Measurements from ENCODE around the gene CRACR2A.

The CRACR2A gene

DNA sequence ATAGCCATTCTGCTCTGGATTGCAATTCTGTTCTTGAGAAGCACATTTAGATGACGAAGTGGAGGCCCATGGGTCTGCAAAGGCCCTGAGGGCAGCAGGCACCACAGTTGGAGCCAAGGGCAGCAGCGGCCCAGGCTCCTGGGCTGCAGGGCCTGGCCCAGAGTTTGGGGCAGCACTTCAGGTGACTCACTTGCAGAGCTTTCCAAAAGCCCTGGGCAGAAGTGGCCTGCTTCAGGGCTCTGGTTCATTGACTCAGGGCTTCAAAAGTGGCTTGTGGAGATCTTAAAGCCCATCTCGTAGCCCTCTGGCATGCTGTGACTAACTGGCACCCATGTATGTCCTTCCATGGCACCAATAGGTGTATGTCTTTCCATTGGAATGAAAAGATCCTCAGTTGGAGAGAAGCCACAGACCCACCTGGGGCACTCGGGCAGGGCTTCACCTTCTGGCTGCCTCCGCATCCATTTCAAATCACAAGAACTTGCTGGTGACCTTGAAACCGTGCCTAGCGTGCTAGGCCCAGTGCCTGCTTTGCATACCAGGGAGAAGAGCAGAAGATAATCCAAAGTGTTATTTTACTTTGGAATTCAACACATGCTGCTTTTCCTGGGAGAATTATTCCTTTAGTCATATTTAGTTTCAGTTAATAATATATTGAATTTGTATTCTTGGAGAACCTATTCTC is 155.2 kb downstream of the CRACR2A start:
- H3K27ac Mint-ChIP-seq: no peak overlapping the region
- no peak overlapping the region for H3K4me3 Mint-ChIP-seq
- no peak for DNase-seq (ENCODE audit: low spot score)
- H3K4me1 Mint-ChIP-seq (ENCODE audit: low read depth): no peaks in the 10 kb centered on the region
- H3K36me3 Mint-ChIP-seq (ENCODE audit: low read depth): no peaks in the 10 kb centered on the region
- no peaks in the 10 kb centered on the region for H3K9me3 Mint-ChIP-seq
- H3K27me3 Mint-ChIP-seq (ENCODE audit: low read depth): peaks cover 8% of the 10 kb centered on the region

DNA sequence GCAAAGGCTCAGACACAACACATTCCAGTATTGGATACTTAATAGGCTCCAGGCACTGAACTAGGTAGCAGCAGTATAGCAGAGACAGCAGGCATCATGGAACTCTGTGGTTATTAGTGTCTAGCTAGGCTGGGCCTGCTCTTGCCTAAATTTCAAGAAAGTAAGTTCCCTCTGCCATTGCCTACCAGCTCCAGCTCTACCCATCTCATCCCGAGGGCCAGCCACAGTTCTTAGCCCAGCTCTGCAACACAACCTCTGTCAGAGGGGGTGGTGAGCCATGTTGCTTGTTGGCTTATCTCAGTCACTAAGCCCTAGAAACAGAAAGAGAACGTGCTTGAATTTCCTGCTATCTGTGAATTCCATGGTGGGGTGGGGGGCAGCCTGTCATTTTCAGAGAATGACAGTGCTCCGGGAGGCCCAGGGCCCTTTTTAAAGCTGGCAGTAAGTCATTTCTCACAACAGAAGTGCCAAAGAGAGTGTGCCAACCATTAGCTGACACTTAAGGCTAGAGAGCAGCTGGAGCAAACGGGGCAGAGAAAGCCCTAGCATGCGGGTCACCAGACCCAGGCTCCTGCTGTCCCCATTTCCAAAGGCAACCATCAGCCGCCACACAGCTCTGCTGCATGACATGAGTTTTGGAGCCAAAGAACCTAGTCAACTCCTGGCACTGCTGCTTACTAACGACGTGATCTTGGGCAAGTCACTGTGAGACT is 156.1 kb downstream of the CRACR2A start:
- Mint-ChIP-seq H3K27me3 (ENCODE audit: low read depth) (peaks cover 8% of the 10 kb centered on the region), H3K4me1 (ENCODE audit: low read depth) (no peaks in the 10 kb centered on the region), H3K27ac (no peak overlapping the region), H3K36me3 (ENCODE audit: low read depth) (no peaks in the 10 kb centered on the region), H3K9me3 (no peaks in the 10 kb centered on the region), H3K4me3 (no peak overlapping the region)
- no peak for DNase-seq (ENCODE audit: low spot score)

- H3K4me3 Mint-ChIP-seq: no peak overlapping the region
- no peak for DNase-seq (ENCODE audit: low spot score)
- no peaks in the 10 kb centered on the region for H3K4me1 Mint-ChIP-seq (ENCODE audit: low read depth)
- no peak overlapping the region for H3K27ac Mint-ChIP-seq
- H3K9me3 Mint-ChIP-seq: no peaks in the 10 kb centered on the region
- peaks cover 4% of the 10 kb centered on the region for H3K27me3 Mint-ChIP-seq (ENCODE audit: low read depth)
- H3K36me3 Mint-ChIP-seq (ENCODE audit: low read depth): no peaks in the 10 kb centered on the region
These were observed 157.2 kb downstream of the CRACR2A start for GRCh38 chr12:3595721-3596120.

DNA sequence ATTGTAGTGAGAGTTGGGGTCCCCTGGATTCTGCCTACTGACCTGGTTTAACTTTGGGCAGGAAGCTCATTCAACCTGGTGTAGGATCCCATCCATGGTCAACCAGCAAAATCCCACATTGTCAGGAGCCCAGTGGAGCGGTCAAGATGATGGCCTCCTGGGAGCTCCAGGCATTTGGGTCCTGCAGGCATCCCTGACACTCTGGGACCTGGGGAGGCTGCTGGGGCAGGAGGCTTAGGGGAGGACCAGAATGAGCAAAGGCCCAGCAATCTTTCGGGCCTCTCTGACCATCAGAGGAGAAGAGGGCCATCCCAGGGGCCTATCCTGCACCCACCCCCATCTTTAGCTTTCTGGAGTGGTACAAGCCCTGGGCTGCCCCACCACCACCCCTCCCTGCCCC is 157.9 kb downstream of the CRACR2A start:
- H3K4me1 Mint-ChIP-seq (ENCODE audit: low read depth): no peaks in the 10 kb centered on the region
- no peak for DNase-seq (ENCODE audit: low spot score)
- no peak overlapping the region for H3K27ac Mint-ChIP-seq
- H3K9me3 Mint-ChIP-seq: no peaks in the 10 kb centered on the region
- no peaks in the 10 kb centered on the region for H3K36me3 Mint-ChIP-seq (ENCODE audit: low read depth)
- peaks cover 4% of the 10 kb centered on the region for H3K27me3 Mint-ChIP-seq (ENCODE audit: low read depth)
- no peak overlapping the region for H3K4me3 Mint-ChIP-seq

DNA sequence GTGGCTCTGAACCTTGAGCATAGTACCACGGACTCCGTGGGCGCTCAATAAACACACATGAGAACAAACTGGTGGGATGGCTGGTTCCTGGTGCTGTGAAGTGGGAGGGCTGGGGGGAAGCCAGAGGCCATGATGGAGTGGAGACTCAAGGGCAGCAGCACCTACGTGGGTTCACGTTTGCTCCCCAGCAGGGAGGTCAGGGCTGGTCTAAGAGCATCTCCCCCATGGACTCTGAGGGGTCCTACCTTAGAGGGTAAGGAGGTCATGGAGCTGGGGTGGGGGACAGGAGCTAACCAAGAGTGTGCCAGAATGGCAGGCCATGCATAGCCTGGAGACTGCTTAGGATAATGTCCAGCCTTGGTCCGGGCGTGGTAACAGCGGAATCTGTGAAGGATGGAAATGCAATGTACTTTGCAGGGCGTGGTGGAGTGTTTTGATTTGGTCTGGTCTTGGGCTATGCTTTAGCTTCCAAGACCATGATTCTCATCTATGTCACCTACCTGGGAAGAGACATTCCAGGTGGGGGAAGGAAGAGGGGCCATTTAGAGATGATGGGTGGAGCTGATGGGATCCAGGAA is 158.9 kb downstream of the CRACR2A start:
- DNase-seq (ENCODE audit: low spot score): no peak
- Mint-ChIP-seq H3K27ac (no peak overlapping the region), H3K36me3 (ENCODE audit: low read depth) (no peaks in the 10 kb centered on the region), H3K9me3 (no peaks in the 10 kb centered on the region), H3K4me1 (ENCODE audit: low read depth) (no peaks in the 10 kb centered on the region), H3K27me3 (ENCODE audit: low read depth) (peaks cover 4% of the 10 kb centered on the region), H3K4me3 (no peak overlapping the region)

GRCh38 chr12:3592856-3593625 is 159.9 kb downstream of the CRACR2A start:
- Mint-ChIP-seq H3K9me3 (no peaks in the 10 kb centered on the region), H3K27ac (no peak overlapping the region), H3K4me1 (ENCODE audit: low read depth) (no peaks in the 10 kb centered on the region), H3K4me3 (no peak overlapping the region), H3K36me3 (ENCODE audit: low read depth) (no peaks in the 10 kb centered on the region), H3K27me3 (ENCODE audit: low read depth) (peaks cover 4% of the 10 kb centered on the region)
- DNase-seq (ENCODE audit: low spot score): no peak

GRCh38 chr12:3589745-3590144 is 163.2 kb downstream of the CRACR2A start:
- Mint-ChIP-seq H3K36me3 (ENCODE audit: low read depth) (no peaks in the 10 kb centered on the region), H3K27ac (no peak overlapping the region), H3K9me3 (no peaks in the 10 kb centered on the region), H3K4me1 (ENCODE audit: low read depth) (no peaks in the 10 kb centered on the region), H3K27me3 (ENCODE audit: low read depth) (peaks cover 4% of the 10 kb centered on the region), H3K4me3 (no peak overlapping the region)
- no peak for DNase-seq (ENCODE audit: low spot score)

DNA sequence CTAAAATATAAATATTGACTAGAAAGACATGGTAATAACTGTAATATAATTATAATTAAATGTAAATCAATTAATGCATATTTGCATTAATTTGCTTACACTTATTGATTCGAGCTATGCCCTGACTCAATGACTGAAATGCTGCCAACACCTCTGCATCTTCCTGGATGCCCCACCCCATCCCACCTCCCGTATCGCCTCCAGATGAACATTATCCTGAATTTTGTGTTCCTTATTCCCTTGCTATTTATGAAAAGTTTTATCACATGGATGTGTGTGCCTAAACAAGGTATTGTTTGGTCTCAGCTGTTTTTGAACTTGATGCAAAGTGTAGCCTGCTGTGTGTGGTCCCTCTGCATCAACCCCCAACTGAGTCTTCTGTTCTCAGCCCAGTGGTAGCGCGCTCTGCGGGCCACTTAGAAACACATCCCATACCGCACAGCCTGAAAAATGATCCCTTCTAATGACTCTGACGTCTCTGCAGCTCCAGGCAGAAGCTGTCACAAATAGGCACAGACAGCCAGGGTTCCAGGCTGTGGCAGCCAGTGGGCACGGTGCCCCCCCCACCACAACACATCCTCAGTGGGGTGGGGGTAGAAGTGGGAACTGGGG is 165.4 kb downstream of the CRACR2A start:
- Mint-ChIP-seq H3K36me3 (ENCODE audit: low read depth) (no peaks in the 10 kb centered on the region), H3K4me3 (no peak overlapping the region), H3K27me3 (ENCODE audit: low read depth) (peaks cover 4% of the 10 kb centered on the region), H3K4me1 (ENCODE audit: low read depth) (no peaks in the 10 kb centered on the region), H3K9me3 (no peaks in the 10 kb centered on the region), H3K27ac (no peak overlapping the region)
- no peak for DNase-seq (ENCODE audit: low spot score)

DNA sequence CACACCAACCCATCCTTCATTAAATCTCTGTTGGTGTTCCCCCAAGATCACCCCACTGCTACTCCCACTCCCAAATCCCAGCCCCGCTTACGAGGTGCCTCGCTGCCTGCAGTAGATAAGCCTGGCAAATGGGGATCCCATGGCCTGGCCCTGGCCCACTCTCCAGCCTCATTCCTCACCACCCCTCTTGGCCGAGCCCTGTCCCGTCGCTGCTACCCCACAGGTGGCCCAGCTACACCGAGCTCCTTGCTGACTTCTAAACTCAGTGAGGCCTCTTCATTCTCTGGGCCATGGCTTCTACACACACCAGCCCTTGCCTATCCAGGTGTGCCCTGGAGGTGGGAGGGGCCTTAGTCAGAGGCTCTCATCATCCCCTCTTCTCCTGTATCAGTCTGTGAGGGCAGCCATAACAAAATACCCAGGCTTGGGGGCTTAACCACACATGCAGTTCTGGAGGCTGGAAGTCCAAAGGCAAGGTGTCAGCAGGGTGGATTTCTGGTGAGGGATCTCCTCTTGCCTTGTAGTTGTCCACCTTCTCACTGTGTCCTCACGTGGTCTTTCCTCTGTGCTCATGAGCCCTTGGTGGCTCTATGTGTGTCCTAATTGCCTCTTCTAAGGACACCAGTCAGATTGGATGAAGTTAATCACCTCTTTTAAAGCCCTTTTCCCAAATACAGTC is 169.1 kb downstream of the CRACR2A start:
- H3K36me3 Mint-ChIP-seq (ENCODE audit: low read depth): no peaks in the 10 kb centered on the region
- H3K27me3 Mint-ChIP-seq (ENCODE audit: low read depth): no peaks in the 10 kb centered on the region
- H3K4me3 Mint-ChIP-seq: no peak overlapping the region
- H3K9me3 Mint-ChIP-seq: no peaks in the 10 kb centered on the region
- DNase-seq (ENCODE audit: low spot score): no peak
- H3K4me1 Mint-ChIP-seq (ENCODE audit: low read depth): no peaks in the 10 kb centered on the region
- H3K27ac Mint-ChIP-seq: no peak overlapping the region

DNA sequence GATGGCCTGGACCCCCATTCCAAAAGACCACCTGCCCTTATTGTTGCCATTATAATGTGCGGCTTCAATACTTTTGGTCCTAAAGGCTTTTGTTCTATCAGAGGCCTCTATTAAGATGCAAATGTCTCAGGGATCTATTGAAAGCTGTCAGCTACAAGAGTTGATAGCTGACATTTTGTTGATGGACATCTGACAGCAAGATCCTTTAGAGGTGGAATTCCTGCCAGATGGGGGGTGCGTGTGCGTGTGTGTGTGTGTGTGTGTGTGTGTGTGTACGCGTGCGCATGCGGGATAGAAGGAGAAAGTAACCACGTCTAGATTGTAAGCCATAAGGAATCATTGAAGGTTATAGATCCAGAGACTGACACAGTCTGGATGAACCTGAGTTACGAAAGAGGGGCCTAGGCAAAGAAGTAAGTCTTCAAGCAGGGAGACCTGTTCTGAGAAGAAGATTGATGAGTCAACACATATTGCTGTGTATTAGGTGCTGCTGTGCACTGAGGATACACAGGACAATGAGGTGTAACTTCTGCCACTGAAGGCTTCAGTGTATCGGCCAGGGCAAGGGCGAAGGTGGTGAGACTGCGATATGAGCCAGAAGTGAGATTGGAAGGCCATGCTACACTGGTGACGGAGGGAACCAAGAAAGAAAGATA is 172.7 kb downstream of the CRACR2A start:
- DNase-seq (ENCODE audit: low spot score): no peak
- Mint-ChIP-seq H3K4me3 (no peak overlapping the region), H3K4me1 (ENCODE audit: low read depth) (no peaks in the 10 kb centered on the region), H3K27ac (no peak overlapping the region), H3K9me3 (no peaks in the 10 kb centered on the region), H3K36me3 (ENCODE audit: low read depth) (no peaks in the 10 kb centered on the region), H3K27me3 (ENCODE audit: low read depth) (peaks cover 6% of the 10 kb centered on the region)

DNA sequence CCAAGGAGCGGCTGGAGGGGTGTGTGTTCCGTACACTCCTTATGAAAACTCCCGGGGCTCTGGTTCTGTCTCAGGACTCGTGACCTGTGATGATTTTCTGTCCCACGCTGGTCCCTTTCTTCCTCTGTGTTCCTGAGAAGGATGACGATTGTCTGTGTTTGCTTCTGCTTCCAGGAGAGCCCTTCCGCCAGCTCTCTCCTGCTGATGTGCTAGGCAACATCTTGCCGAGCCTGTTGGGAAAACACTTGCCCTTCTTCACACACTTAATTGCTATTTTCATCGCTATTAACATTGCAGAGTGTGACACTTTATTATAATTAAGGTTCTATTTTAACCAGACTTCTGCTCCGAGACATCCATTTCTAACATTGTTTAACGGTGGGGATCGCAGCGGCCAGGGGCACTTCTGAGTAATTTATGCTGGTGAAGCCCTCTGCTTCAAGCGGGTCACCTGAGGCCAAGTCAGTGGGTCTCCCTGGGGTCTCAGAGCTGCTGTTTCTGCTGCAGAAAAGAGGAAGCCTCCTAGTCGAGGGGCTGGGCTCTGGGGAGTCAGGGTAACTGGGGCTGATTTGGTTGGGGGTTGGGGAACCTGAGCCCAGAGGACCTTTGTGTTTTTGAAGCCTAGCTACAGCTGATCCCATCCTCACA is 173.3 kb downstream of the CRACR2A start:
- Mint-ChIP-seq H3K27ac (no peak overlapping the region), H3K27me3 (ENCODE audit: low read depth) (peaks cover 6% of the 10 kb centered on the region), H3K4me1 (ENCODE audit: low read depth) (no peaks in the 10 kb centered on the region), H3K4me3 (no peak overlapping the region), H3K9me3 (no peaks in the 10 kb centered on the region), H3K36me3 (ENCODE audit: low read depth) (no peaks in the 10 kb centered on the region)
- DNase-seq (ENCODE audit: low spot score): no peak

GRCh38 chr12:3578557-3578956 is 174.4 kb downstream of the CRACR2A start:
- H3K9me3 Mint-ChIP-seq: no peaks in the 10 kb centered on the region
- H3K4me3 Mint-ChIP-seq: no peak overlapping the region
- peaks cover 9% of the 10 kb centered on the region for H3K27me3 Mint-ChIP-seq (ENCODE audit: low read depth)
- H3K4me1 Mint-ChIP-seq (ENCODE audit: low read depth): no peaks in the 10 kb centered on the region
- DNase-seq (ENCODE audit: low spot score): no peak
- no peak overlapping the region for H3K27ac Mint-ChIP-seq
- no peaks in the 10 kb centered on the region for H3K36me3 Mint-ChIP-seq (ENCODE audit: low read depth)

DNA sequence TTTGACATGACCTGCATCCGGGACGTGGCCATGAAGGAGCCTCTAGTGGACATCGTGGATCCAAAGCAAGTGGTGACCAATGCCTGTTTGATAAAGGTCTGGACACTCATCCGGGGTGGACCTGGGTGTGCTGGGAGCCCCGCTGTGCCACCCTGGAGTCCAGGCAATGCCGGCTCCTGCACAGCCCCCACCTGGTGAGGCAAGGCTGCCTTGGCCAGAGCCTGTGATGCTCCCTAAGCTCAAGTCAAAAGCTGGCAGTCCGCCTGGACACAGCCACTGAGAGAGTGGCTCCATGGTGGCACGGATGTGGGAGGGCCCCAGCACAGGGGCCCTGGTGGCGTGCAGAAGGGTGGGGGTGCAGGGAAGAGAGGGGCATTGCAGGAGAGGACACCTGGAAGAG is 176.0 kb downstream of the CRACR2A start:
- no peak for DNase-seq (ENCODE audit: low spot score)
- no peaks in the 10 kb centered on the region for H3K4me1 Mint-ChIP-seq (ENCODE audit: low read depth)
- no peak overlapping the region for H3K4me3 Mint-ChIP-seq
- H3K9me3 Mint-ChIP-seq: no peaks in the 10 kb centered on the region
- peaks cover 20% of the 10 kb centered on the region for H3K27me3 Mint-ChIP-seq (ENCODE audit: low read depth)
- H3K27ac Mint-ChIP-seq: no peak overlapping the region
- no peaks in the 10 kb centered on the region for H3K36me3 Mint-ChIP-seq (ENCODE audit: low read depth)
